SU-DHL-6 (cell line): ENCODE measurements around the gene SPEG.

Source experiments
- H2AFZ ChIP-seq: fragments of 200-600 bp; sonication (generic); 2 replicates; pipeline ENCODE4 v1.6.1; 2014; ENCODE audit warnings: low read depth, mild to moderate bottlenecking, moderate library complexity, mixed read lengths, antibody characterized with exemption, low read length; ENCODE audit not compliant: severe bottlenecking
- H3F3A ChIP-seq: fragments of 200-600 bp; shearing (Covaris generic); 2 replicates; pipeline ENCODE4 v1.6.0; 2016; ENCODE audit warnings: antibody characterized with exemption, mild to moderate bottlenecking; ENCODE audit not compliant: insufficient read depth
- H3K27ac ChIP-seq: fragments of 200-600 bp; sonication (generic); 2 replicates; pipeline ENCODE4 v1.5.1; 2016; ENCODE audit warnings: low read depth, mild to moderate bottlenecking, low read length, moderate library complexity, mixed read lengths
- H3K27me3 ChIP-seq: fragments of 200-600 bp; sonication (generic), shearing (Covaris generic); 2 replicates; pipeline ENCODE4 v1.6.0; 2014; ENCODE audit warnings: mild to moderate bottlenecking, low read length
- H3K36me3 ChIP-seq: fragments of 200-600 bp; sonication (generic); 2 replicates; pipeline ENCODE4 v1.6.1; 2014; ENCODE audit warnings: mild to moderate bottlenecking, low read length, mixed read lengths
- H3K4me2 ChIP-seq: fragments of 300-600, 200-600 bp; shearing (Covaris generic), sonication (generic); 2 replicates; pipeline ENCODE4 v1.6.0; 2014; ENCODE audit warnings: low read length, low read depth, mild to moderate bottlenecking; ENCODE audit not compliant: poor library complexity, severe bottlenecking
- H3K4me3 ChIP-seq: fragments of 200-600 bp; sonication (generic); 2 replicates; pipeline ENCODE4 v1.5.1; 2014; ENCODE audit warnings: antibody characterized with exemption, low read length, mild to moderate bottlenecking, mixed read lengths; ENCODE audit not compliant: insufficient read depth, poor library complexity, severe bottlenecking
- H3K79me2 ChIP-seq: fragments of 200-600 bp; sonication (generic); 2 replicates; pipeline ENCODE4 v1.6.1; 2014; ENCODE audit warnings: mild to moderate bottlenecking, low read length, moderate library complexity; ENCODE audit not compliant: insufficient read depth
- H3K9ac ChIP-seq: fragments of 200-600 bp; sonication (generic); 2 replicates; pipeline ENCODE4 v1.7.0; 2014; ENCODE audit warnings: mild to moderate bottlenecking, low read length
- H3K9me2 ChIP-seq: fragments of 200-600 bp; sonication (generic); replicated peaks from 2 replicates; pipeline ENCODE4 v1.6.1; 2014; ENCODE audit warnings: low read length; ENCODE audit not compliant: insufficient read depth
- H3K9me3 ChIP-seq: fragments of 200-600 bp; sonication (generic); 2 replicates; pipeline ENCODE4 v1.6.1; 2014; ENCODE audit warnings: low read length, mixed read lengths; ENCODE audit not compliant: insufficient read depth
- H4K20me1 ChIP-seq: fragments of 200-600 bp; sonication (generic); 2 replicates; pipeline ENCODE4 v1.6.1; 2014; ENCODE audit warnings: low read depth, mild to moderate bottlenecking, antibody characterized with exemption, low read length, moderate library complexity, mixed read lengths
- EZH2phosphoT487 ChIP-seq: fragments of 200-600 bp; sonication (generic), shearing (Covaris generic); conservative IDR thresholded peaks from 2 replicates; pipeline ENCODE4 v1.6.1; 2018; ENCODE audit warnings: mild to moderate bottlenecking, antibody characterized with exemption, low read length, moderate library complexity, mixed read lengths
- TF ChIP-seq, protein P1 (sequence below): fragments of 200-600 bp; sonication (generic); IDR thresholded peaks from one replicate; pipeline ENCODE4 v1.5.1; 2017; ENCODE audit warnings: antibody characterized with exemption, mild to moderate bottlenecking, low read length, moderate library complexity; ENCODE audit not compliant: insufficient read depth, poor library complexity, severe bottlenecking

Gene SPEG

DNA sequence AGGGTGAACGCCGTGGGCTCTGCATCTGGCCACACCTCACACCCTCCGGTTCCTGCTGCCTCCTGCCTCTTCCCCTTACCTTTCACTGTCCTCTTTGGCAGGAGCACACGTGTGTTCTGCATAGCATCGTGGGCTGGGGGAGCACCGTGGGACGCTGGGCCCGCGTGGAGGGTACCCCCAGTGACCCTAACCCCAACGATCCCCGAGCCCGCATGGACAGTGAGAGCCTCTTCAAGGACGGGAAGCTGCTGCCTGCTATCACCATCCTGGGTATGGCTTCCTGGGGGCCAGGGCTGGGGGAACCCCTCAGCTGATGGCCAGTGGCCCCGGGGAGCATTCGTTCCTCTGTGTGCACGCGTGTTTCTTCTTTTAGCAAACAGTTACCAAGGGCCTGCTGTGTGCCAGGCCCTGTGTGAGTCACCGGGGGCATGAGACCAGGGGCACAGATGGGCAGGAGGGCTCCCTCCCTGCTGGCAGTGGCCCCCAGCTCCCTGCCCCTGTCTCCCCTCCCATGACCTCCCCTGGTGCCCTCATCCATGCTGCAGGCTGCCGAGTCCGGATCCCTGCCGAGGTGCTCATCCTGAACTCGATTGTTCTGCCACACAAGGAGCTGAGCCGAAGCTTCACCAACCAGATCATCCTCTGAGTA lies 71.6 kb downstream of the SPEG start:
- H3K79me2 ChIP-seq = no peaks in the 10 kb centered on the region
- H2AFZ ChIP-seq = no peak overlapping the region
- H3K9me3 ChIP-seq = no peaks in the 10 kb centered on the region
- TF ChIP-seq, protein P1, sequence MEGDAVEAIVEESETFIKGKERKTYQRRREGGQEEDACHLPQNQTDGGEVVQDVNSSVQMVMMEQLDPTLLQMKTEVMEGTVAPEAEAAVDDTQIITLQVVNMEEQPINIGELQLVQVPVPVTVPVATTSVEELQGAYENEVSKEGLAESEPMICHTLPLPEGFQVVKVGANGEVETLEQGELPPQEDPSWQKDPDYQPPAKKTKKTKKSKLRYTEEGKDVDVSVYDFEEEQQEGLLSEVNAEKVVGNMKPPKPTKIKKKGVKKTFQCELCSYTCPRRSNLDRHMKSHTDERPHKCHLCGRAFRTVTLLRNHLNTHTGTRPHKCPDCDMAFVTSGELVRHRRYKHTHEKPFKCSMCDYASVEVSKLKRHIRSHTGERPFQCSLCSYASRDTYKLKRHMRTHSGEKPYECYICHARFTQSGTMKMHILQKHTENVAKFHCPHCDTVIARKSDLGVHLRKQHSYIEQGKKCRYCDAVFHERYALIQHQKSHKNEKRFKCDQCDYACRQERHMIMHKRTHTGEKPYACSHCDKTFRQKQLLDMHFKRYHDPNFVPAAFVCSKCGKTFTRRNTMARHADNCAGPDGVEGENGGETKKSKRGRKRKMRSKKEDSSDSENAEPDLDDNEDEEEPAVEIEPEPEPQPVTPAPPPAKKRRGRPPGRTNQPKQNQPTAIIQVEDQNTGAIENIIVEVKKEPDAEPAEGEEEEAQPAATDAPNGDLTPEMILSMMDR = no peak
- no peak for TF ChIP-seq EZH2phosphoT487
- no peaks in the 10 kb centered on the region for H3K36me3 ChIP-seq
- H3F3A ChIP-seq = no peaks in the 10 kb centered on the region
- H3K9ac ChIP-seq = no peak overlapping the region
- no peak overlapping the region for H3K27ac ChIP-seq
- no peaks in the 10 kb centered on the region for H4K20me1 ChIP-seq
- H3K4me2 ChIP-seq = no peak overlapping the region
- H3K4me3 ChIP-seq = no peak overlapping the region
- H3K9me2 ChIP-seq = no peaks in the 10 kb centered on the region
- no peaks in the 10 kb centered on the region for H3K27me3 ChIP-seq

DNA sequence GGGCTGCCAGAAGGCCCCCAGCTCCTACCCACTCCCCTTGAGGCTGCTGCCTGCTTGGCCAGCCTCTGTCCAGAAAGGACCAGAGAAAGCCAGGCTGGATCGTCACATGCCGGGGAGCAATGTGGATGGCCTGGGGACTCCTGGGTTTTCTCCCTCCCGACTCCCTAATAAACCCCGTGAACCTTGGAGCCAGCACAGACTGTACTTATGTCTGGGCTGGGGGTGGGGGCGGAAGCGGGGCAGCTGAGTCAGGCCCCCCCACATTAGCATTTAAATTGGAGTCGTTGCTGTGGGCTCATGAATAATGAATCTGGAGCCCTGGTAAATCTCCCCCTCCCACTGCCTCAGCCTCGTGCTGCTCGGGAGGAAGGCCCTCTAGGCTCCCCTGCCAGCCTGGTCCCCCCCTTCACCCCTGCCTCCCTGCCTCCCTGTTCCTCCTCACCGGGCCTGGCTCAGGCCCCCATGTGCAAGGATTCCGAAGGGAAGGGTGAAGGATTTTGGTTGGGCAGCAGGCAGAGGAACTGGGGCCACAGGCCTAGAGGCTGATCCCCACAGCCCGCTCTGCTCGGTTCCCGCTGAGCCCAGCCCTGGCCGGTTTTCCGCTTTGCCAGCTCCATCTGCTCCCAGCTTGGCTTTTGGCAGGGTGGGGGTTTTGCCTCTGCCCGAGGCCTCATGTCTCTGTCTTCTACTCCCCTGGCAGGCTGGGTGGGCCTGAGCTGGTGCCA lies 72.3 kb downstream of the SPEG start:
- Histone ChIP-seq H3K27me3 (no peaks in the 10 kb centered on the region), H3K79me2 (no peaks in the 10 kb centered on the region), H2AFZ (no peak overlapping the region), H3K9me2 (no peaks in the 10 kb centered on the region), H3K9ac (no peak overlapping the region), H3K27ac (no peak overlapping the region), H3F3A (no peaks in the 10 kb centered on the region), H3K9me3 (no peaks in the 10 kb centered on the region), H4K20me1 (no peaks in the 10 kb centered on the region), H3K4me2 (no peak overlapping the region), H3K36me3 (no peaks in the 10 kb centered on the region), H3K4me3 (no peak overlapping the region)
- TF ChIP-seq EZH2phosphoT487 = no peak
- TF ChIP-seq, protein P1 = no peak

DNA sequence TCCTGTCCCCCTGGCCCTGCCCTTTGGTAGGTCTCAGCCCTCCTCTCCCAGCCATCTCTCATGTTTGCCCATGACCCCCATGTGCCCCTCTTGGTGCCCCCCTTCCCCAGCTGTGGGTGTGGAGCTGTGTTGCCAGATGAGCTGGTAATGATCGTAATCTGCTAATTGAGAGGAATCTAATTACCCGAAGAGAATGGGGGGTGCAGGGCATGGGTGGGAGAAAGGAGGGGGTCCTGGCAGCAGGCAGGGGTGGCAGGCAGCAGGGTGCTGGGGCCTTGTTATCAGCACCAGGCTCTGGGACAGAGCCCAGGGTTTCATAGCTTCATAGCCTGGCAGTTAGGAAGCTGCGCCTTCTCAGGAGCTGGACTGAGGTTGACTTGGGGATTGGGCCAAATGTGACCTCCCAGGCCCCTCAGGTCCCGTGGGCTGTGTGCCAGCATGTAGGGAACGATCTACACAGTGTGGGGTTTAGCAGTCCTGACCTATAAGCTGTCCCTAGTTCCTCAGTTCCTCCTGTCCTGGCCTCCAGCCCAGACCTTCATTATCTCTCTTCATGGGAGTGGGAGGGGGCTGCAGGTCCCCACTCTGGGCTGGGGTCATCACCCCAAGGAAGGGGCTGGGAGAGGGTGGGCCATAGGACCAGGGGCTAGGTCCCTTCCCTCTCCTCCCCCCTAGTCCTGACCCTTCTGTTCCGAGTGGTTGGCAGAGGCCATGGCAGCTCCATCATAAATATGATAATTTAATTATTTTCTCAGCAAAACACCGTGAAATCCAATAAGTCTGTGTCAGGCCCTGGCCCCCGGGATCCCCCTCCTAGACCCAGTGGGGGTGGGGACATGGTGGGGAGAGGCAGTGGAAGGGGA lies 73.2 kb downstream of the SPEG start:
- H4K20me1 ChIP-seq = no peaks in the 10 kb centered on the region
- TF ChIP-seq, protein P1 = no peak
- TF ChIP-seq EZH2phosphoT487 = no peak

More for the DNA sequence above, 73.2 kb downstream of the SPEG start:
- Histone ChIP-seq H3K36me3 (no peaks in the 10 kb centered on the region), H3K9ac (no peak overlapping the region), H3K79me2 (no peaks in the 10 kb centered on the region), H3K4me2 (no peak overlapping the region), H2AFZ (no peak overlapping the region), H3K4me3 (no peak overlapping the region), H3K9me3 (no peaks in the 10 kb centered on the region), H3K27ac (no peak overlapping the region), H3K27me3 (no peaks in the 10 kb centered on the region), H3K9me2 (no peaks in the 10 kb centered on the region), H3F3A (no peaks in the 10 kb centered on the region)
